Activated naive CD8-positive, alpha-beta T cell treated with anti-CD3 and anti-CD28 coated beads, Interleukin-2, amount 10 ng/mL, durations not matched to agents 7 days and 5 days (primary cell): Measurements from ENCODE around the gene MST1. TPM values are rescaled to one million over a fixed set of nuclear protein-coding genes. Genes with fewer than 3 reads are reported as not detected.
A peak's percentile ranks its signal among the peaks of the same experiment; 100 is the strongest.

Source experiments
- ATAC-seq: fragments of 150-1000 bp; cut with Tn5 transposase; one replicate; pipeline ENCODE4 v1.10.0; 2021; ENCODE audit warnings: low read depth, moderate library complexity
- POLR2A ChIA-PET: fragments of 350-600 bp; sonication (Branson Sonifier 250); formaldehyde crosslinking; loops from one replicate; lab custom pipeline; 2021; ENCODE audit warnings: antibody characterized with exemption; lab: Charles Lee
- DNase-seq: peaks from one replicate; pipeline ENCODE4 v3.0.0; 2021
- H3K27ac Mint-ChIP-seq: one replicate; pipeline ENCODE4 v1.8.0; 2022; ENCODE audit warnings: mild to moderate bottlenecking, mixed read lengths
- H3K27me3 Mint-ChIP-seq: one replicate; pipeline ENCODE4 v1.8.0; 2022; ENCODE audit warnings: mild to moderate bottlenecking, moderate library complexity, mixed read lengths
- H3K36me3 Mint-ChIP-seq: one replicate; pipeline ENCODE4 v1.8.0; 2021; ENCODE audit warnings: mild to moderate bottlenecking, mixed read lengths
- H3K4me1 Mint-ChIP-seq: one replicate; pipeline ENCODE4 v1.8.0; 2021; ENCODE audit warnings: mixed read lengths
- H3K4me3 Mint-ChIP-seq: one replicate; pipeline ENCODE4 v1.8.0; 2022; ENCODE audit warnings: mild to moderate bottlenecking, moderate library complexity, mixed read lengths
- H3K9me3 Mint-ChIP-seq: one replicate; pipeline ENCODE4 v1.8.0; 2021; ENCODE audit warnings: mixed read lengths
- total RNA-seq, 2 experiments: library from RNA; stranded (reverse); gene quantifications; one replicate each; pipeline ENCODE4 v1.2.3, GENCODE V29; 2021

The MST1 gene
- total RNA-seq, 2 experiments from 2014 or later, result 10.3 to 11.0 TPM

DNA sequence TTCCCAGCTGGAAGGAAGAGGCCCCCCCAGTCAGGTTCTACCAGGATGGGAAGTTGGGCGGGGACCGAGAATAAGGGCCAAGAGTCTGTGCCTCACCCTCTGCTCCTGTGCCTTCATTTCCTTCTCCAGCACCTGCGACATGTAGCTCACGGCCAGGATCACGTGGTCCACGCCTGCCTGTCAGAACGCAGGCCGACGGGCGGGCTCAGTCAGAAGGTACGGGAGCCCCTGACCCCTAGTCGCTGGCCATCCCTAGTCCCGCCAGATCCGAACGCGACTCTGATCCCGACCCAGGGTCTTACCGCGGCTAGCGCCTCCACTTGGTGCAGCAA lies 34.0 kb upstream of the MST1 start:
- Mint-ChIP-seq H3K9me3 (no peaks in the 10 kb centered on the region), H3K4me1 (peaks cover 23% of the 10 kb centered on the region), H3K27me3 (no peaks in the 10 kb centered on the region), H3K36me3 (peaks cover 6% of the 10 kb centered on the region), H3K27ac (peak overlapping the region; percentile 96), H3K4me3 (peak overlapping the region; percentile 97)
- DNase-seq (peak; percentile 68), ATAC-seq (peak; percentile 22)
- POLR2A ChIA-PET, result interaction anchor here (0.5 to 2.2 kb wide), 14 partner anchors 8 to 206 kb away, joined by 3 to 9 read pairs (median 4); partner anchors contain the start of genes INKA1, MON1A and UBA7

DNA sequence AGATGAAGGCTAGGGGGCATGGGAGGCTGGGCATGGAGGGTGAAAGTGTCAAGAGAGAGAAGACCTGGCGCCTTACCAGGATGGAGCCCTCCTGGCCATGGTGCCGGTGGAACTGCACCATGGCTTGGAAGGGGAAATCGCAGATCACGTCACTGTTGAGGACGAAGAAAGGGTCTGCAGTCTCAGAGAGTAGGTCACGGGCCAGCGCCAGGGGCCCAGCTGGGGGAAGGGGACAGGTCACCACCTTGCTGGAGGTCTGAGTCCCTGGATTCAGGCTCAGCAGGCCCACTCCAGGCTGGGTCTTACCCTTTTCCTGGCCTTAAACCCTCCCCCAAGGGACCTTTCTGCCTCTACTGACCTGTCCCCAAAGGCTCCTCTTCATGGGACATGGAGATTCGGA lies 33.6 kb upstream of the MST1 start:
- H3K27me3 Mint-ChIP-seq, result no peaks in the 10 kb centered on the region
- H3K4me3 Mint-ChIP-seq, result peak overlapping the region; percentile 97
- H3K27ac Mint-ChIP-seq, result peak overlapping the region; percentile 96
- peaks cover 23% of the 10 kb centered on the region for H3K4me1 Mint-ChIP-seq
- H3K36me3 Mint-ChIP-seq, result peaks cover 6% of the 10 kb centered on the region
- DNase-seq (no peak), ATAC-seq (no peak)
- H3K9me3 Mint-ChIP-seq, result no peaks in the 10 kb centered on the region
- POLR2A ChIA-PET, result interaction anchor here (0.6 to 2.2 kb wide), 11 partner anchors 8 to 207 kb away, joined by 3 to 8 read pairs (median 3); partner anchors contain the start of genes INKA1, MON1A and UBA7

DNA sequence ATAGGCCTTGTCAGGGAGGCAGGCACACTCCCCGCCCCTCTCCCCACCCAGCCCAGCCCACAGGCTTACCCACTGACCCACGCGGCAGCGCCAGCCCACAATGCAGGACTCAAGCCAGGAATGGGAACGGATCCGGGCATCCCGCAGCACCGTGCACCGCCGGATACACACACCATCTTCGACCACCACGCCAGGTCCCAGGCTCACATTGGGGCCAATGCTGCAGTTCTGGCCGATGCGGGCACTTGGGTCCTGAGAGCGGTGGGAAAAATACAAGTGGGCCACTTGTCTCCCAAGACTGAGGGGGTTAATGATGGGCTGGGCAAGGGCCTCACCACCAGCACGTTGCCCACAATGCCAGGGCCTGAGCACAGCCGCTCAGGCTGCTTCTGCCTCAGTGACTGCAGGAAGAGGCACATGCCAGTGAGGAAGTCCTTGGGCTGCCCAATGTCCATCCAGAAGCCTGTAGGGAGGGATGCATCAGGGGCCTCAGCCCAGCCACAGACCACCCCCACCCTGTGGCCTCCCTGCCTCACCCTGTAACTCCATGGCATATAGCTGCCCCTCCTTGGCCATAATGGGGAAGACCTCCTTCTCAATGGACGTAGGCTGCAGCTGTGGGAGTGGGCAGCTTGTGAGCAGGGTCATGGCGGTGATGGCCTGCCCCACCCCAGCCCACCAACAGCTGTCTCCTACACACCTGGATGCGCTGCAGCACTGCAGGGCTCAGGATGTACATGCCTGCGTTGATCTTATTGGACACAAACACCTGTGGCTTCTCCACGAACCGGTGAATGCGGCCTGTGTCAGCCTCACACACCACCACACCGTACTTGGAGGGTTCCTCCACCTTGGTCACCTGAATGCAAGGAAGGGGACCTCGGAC lies 32.9 kb upstream of the MST1 start:
- ATAC-seq (no peak), DNase-seq (no peak)
- no peaks in the 10 kb centered on the region for H3K27me3 Mint-ChIP-seq
- H3K4me3 Mint-ChIP-seq, result peak overlapping the region; percentile 97
- POLR2A ChIA-PET, result interaction anchor here (1.1 to 2.1 kb wide), 4 partner anchors 11 to 81 kb away, joined by 3 to 7 read pairs (median 3); partner anchors contain the start of gene INKA1
- peak overlapping the region; percentile 82 for H3K27ac Mint-ChIP-seq
- H3K9me3 Mint-ChIP-seq, result no peaks in the 10 kb centered on the region
- peaks cover 6% of the 10 kb centered on the region for H3K36me3 Mint-ChIP-seq
- peaks cover 23% of the 10 kb centered on the region for H3K4me1 Mint-ChIP-seq

DNA sequence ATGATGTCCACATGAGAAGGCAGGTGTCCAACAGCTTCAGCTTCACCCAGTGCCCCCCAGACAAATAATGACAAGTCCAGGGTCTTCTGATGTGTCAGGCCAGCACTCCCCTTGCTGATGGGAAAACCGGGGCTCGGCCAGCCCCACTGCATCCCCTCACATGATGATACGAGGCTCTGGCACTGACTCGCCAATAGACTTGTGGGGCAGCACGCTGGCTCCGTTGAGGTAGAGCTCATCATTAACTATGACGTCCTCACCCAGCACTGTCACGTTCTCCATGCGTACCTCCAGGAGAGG lies 32.3 kb upstream of the MST1 start:
- Mint-ChIP-seq H3K4me1 (peaks cover 23% of the 10 kb centered on the region), H3K36me3 (peaks cover 6% of the 10 kb centered on the region), H3K27me3 (no peaks in the 10 kb centered on the region), H3K27ac (peak overlapping the region; percentile 2), H3K9me3 (no peaks in the 10 kb centered on the region), H3K4me3 (no peak overlapping the region)
- DNase-seq, result no peak
- POLR2A ChIA-PET, result no interaction called here
- ATAC-seq, result no peak

DNA sequence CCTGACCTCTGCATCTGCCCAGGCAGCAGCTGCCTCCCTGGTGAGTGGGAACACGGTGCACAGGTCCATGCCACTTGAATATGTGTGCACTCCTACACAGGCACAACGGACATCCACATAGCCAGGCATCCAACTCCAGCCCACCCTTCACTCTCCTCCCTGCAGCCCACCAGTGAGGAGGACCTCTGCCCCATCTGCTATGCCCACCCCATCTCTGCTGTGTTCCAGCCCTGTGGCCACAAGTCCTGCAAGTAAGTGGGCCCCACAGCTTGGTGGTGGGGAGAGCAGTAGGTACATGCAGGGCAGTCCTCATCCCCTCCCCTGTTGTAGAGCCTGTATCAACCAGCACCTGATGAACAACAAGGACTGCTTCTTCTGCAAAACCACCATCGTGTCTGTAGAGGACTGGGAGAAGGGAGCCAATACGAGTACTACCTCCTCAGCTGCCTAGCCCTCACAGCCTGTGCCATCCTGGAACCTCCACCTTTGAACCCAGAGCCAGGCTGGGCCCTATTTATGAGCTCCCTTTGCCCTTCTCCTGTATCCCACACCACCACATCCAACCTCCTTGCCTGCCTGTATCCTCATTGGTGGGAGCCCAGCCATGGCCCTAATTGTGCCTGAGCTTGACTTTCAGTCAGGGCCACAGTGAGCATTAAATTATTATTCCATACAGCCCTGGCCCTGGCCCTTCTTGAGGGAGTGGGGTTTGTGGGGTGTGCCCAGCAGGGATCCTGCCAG lies 31.8 kb upstream of the MST1 start:
- no peak overlapping the region for H3K4me3 Mint-ChIP-seq
- POLR2A ChIA-PET, result no interaction called here
- H3K4me1 Mint-ChIP-seq, result peaks cover 23% of the 10 kb centered on the region

DNA sequence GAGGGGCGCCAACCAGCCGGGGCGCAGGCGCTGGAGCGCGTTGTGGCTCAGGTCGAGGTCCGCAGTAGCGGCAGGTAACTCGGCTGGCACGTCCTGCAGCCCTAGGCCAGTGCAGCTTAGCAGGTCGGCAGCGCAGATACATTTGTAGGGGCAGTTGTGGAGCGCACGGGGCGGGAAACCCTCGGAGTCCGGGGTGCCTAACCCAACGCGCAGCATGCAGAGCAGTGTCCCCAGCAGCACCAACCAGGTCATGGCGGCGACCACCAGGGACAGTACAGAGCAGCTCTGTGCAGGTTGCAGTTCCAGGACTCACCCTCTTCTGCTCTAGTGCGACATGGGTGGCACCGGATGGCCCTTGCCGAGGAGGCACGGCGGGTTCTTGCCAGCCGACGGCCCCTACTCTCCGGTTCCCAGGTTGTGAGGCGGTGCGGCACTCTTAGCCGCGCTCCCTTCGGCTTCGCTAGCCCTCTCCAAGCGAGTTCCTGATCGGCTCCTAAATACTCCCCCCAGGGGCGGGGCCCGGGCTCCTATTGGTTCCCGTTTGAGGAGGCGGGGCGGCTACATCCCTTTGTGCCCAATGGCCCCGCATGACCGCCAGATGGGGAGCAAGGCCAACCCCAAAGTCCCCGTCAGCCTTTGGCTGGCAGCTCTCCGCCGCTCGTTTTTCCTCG lies 30.1 kb upstream of the MST1 start, which contains the start of gene AMIGO3:
Gene AMIGO3, minus strand, starts transcription at position 471 of the 671 bp plus-strand sequence. Its CDS starts 219 bp downstream, at position 252.
- peaks cover 5% of the 10 kb centered on the region for H3K36me3 Mint-ChIP-seq
- POLR2A ChIA-PET, result interaction anchor here (0.6 to 1.6 kb wide), 10 partner anchors 8 to 1003 kb away, joined by 3 to 5 read pairs (median 4); partner anchors contain the start of genes INKA1 and UBA7
- ATAC-seq (peak; percentile 77), DNase-seq (peak; percentile 92)
- peak within 1 kb of the TSS; percentile 68 for H3K27ac Mint-ChIP-seq
- H3K9me3 Mint-ChIP-seq, result no peaks in the 10 kb centered on the region
- no peaks in the 10 kb centered on the region for H3K27me3 Mint-ChIP-seq
- H3K4me3 Mint-ChIP-seq, result peak within 1 kb of the TSS; percentile 89
- H3K4me1 Mint-ChIP-seq, result peaks cover 18% of the 10 kb centered on the region

More for the DNA sequence above, 31.8 kb upstream of the MST1 start:
- H3K27me3 Mint-ChIP-seq, result no peaks in the 10 kb centered on the region
- ATAC-seq (no peak), DNase-seq (no peak)
- peaks cover 6% of the 10 kb centered on the region for H3K36me3 Mint-ChIP-seq
- H3K9me3 Mint-ChIP-seq, result no peaks in the 10 kb centered on the region
- H3K27ac Mint-ChIP-seq, result peak overlapping the region; percentile 2

DNA sequence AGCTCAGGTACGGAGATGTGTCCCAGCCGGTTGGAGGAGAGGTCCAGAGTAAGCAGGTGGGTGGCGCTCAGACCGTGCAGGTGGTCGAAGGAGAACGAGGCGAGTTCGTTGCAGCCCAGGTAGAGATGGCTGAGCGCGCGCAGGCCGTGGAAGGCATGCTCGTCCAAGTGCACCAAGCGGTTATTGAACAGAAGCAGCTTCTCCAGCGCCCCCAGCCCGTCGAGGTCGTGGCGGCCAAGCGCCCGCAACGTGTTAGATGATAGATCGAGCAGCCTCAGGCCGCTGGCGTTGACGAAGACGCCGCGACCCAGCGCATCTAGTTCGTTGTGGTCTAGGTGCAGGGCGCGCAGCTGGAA lies 29.6 kb upstream of the MST1 start:
- peaks cover 20% of the 10 kb centered on the region for H3K4me1 Mint-ChIP-seq
- peaks cover 5% of the 10 kb centered on the region for H3K36me3 Mint-ChIP-seq
- DNase-seq (no peak), ATAC-seq (no peak)
- no peaks in the 10 kb centered on the region for H3K9me3 Mint-ChIP-seq
- peak overlapping the region; percentile 68 for H3K27ac Mint-ChIP-seq
- no peaks in the 10 kb centered on the region for H3K27me3 Mint-ChIP-seq
- POLR2A ChIA-PET, result interaction anchor here (0.6 to 1.6 kb wide), 10 partner anchors 8 to 1003 kb away, joined by 3 to 5 read pairs (median 4); partner anchors contain the start of genes INKA1 and UBA7
- H3K4me3 Mint-ChIP-seq, result peak overlapping the region; percentile 89

DNA sequence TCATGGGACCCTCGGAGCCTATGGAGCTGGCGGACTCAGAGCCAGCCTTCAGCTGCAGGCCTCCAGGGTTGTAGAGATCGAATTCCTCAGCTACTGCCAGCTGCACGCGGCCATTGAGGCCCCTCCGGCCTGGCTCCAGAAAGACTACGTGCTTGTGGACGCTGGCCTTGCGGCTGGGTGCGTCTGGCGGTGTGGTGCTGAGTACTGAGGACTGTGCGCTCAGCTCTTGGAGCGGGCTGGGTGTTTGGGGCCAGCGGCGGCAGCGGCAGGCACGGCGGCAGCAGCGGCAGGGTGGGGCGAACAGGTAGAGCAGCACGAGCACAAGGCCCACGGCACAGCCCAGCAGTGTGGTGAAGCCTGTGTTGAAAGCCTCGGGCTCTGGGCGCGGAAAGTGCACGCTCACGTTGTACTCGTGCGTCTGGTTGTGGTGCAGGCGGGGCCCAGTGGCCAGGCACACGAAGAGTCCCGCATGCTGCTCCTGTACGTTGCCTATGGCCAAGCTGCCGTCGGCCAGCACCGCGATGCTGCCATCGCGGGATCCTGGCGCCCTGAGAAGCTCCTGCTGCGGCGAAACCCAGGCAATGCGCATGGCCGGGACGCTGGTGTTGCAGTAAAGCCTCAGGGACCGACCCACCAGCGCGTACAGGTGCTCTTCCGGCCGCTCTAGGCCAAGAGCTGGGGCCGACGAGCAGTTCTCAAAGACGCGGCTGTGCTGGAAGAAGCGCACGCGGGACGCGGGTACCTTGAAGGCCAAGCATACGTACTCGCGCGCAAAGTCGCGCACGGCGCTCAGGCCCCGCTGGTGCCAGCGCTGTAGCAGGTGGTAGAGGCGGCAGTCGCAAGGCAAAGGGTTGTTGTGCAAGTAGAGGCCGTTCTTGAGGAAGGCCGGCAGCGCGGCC lies 28.9 kb upstream of the MST1 start:
- H3K27ac Mint-ChIP-seq, result peak overlapping the region; percentile 68
- peaks cover 20% of the 10 kb centered on the region for H3K4me1 Mint-ChIP-seq
- H3K36me3 Mint-ChIP-seq, result peaks cover 5% of the 10 kb centered on the region
- no peak for ATAC-seq
- no peaks in the 10 kb centered on the region for H3K27me3 Mint-ChIP-seq
- POLR2A ChIA-PET, result interaction anchor here (0.6 to 1.6 kb wide), 5 partner anchors 7 to 186 kb away, joined by 3 to 5 read pairs (median 4); partner anchors contain the start of gene UBA7
- peak overlapping the region; percentile 89 for H3K4me3 Mint-ChIP-seq
- no peak for DNase-seq
- H3K9me3 Mint-ChIP-seq, result no peaks in the 10 kb centered on the region

DNA sequence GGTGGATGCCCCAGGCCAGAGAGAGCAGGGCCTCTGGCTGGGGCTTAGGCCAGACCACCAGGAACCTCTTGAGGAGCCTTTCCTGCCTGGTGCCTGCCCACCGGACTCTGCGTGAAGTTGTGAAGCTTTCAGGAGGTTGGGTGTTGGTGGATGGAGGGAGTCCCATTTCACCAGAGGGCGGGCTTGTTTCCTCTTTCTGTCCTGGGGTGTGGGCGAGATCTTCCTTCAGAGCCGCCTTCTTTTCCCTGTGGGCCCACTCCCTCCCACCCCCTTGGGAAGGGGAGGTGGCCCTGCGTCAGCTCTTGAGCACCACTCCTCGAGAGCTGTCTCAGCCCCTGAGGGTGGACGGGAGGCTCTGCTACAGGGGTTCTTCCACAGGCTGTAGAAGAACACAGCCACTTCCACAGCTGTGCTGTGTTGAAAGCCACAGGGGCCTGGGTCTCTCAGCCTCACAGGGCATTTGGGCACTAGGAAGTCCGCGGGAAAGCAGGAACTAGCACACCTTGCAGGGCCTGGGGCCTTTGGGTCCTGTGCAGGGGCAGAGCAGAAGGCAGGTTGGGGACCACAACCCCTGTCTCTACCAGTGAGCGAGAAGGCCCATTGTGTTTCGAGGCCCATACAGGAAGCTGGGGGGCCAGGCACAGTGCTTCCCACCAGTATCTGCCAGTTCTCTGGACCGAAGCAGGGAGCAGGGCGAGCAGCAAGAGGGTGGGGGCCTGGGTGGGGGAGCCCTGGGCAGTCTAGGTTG lies 28.1 kb upstream of the MST1 start:
- H3K4me3 Mint-ChIP-seq, result no peak overlapping the region
- H3K4me1 Mint-ChIP-seq, result peaks cover 24% of the 10 kb centered on the region
- H3K9me3 Mint-ChIP-seq, result no peaks in the 10 kb centered on the region
- ATAC-seq (no peak), DNase-seq (no peak)
- H3K36me3 Mint-ChIP-seq, result peaks cover 5% of the 10 kb centered on the region
- H3K27me3 Mint-ChIP-seq, result no peaks in the 10 kb centered on the region
- no peak overlapping the region for H3K27ac Mint-ChIP-seq
- POLR2A ChIA-PET, result interaction anchor here (0.6 kb wide), 1 partner anchor 362 kb away, joined by 4 read pairs; no protein-coding TSS in a partner anchor

DNA sequence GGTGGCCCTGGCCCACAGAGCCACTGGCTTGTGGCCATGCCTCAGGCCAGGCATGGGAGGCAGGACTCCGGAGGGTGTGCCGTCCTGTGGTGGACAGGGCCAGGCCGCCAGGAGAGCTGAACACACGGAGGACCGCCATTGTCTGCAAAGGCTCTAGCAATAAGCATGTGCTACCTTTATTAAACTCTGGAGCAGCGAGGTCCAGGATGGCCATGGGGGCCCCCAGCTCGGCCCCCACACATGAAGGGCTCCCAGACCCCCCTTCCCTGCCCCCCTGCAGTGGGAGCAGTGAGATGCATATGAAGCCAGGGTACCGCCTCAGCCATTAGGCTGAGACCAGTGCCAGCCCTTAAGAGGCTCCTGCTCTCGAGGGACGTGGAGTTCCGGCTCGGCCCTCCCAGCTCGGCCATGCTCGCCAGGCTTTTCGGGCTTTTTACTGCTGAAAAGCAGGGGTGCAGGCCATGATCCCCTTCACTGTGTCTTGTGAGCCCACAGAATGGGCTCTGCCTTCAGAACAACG lies 27.5 kb upstream of the MST1 start:
- POLR2A ChIA-PET, result interaction anchor here (0.6 kb wide), 1 partner anchor 361 kb away, joined by 4 read pairs; no protein-coding TSS in a partner anchor
- H3K27me3 Mint-ChIP-seq, result no peaks in the 10 kb centered on the region
- no peak overlapping the region for H3K4me3 Mint-ChIP-seq

DNA sequence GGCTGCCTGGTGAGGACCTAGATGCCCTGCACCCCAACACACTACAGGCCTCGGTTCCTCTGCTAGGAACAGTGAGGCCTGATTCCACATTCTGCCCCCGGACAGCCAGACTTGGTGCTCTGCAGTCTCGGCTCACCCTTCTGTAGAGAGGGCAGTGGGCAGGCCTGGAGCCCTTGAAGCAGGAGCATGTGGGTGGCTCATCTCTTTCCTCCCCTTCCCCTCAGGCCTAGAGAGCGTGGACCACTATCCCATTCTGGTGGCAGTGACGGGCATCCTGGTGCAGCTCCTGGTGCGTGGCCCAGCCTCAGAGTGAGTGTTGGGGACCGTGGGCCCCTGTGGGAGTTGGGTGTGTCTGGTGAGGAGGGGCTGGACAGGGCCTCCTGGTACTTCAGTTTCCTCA lies 26.9 kb upstream of the MST1 start:
- Mint-ChIP-seq H3K27ac (no peak overlapping the region), H3K4me1 (peaks cover 33% of the 10 kb centered on the region), H3K9me3 (no peaks in the 10 kb centered on the region), H3K4me3 (no peak overlapping the region), H3K36me3 (peaks cover 5% of the 10 kb centered on the region), H3K27me3 (no peaks in the 10 kb centered on the region)
- POLR2A ChIA-PET, result no interaction called here
- DNase-seq, result no peak
- no peak for ATAC-seq

More for the DNA sequence above, 27.5 kb upstream of the MST1 start:
- DNase-seq, result no peak
- peaks cover 5% of the 10 kb centered on the region for H3K36me3 Mint-ChIP-seq
- peaks cover 28% of the 10 kb centered on the region for H3K4me1 Mint-ChIP-seq
- H3K9me3 Mint-ChIP-seq, result no peaks in the 10 kb centered on the region
- no peak for ATAC-seq
- no peak overlapping the region for H3K27ac Mint-ChIP-seq
